H1 (cell line): ENCODE measurements around the gene ASB17. TPM values are rescaled to one million over a fixed set of nuclear protein-coding genes. Genes with fewer than 3 reads are reported as not detected.

Experiments used
- CTCF ChIA-PET: fragments of 300-600 bp; sonication (Branson Sonifier 250); formaldehyde crosslinking; loops from one replicate; lab custom pipeline; 2021; ENCODE audit not compliant: partially characterized antibody; lab: Charles Lee
- POLR2A ChIA-PET: fragments of 300-600 bp; sonication (Branson Sonifier 250); formaldehyde crosslinking; loops from one replicate; lab custom pipeline; 2021; ENCODE audit warnings: inconsistent platforms; ENCODE audit not compliant: partially characterized antibody; lab: Charles Lee
- DNase-seq, 2 experiments: peaks; one replicate each; pipeline versions ENCODE4 v3.0.0 to v3.0.0-alpha.2; 2010 to 2022; ENCODE audit warnings: low spot score in 2 of 2, low read depth in 1 of 2, mixed read lengths in 1 of 2
- FAIRE-seq: peaks from 2 replicates; lab custom pipeline; 2011; peaks lifted over from hg19 to GRCh38; lab: Jason Lieb, UNC
- H2AFZ ChIP-seq: 2 replicates; pipeline ENCODE4 v1.8.1; 2012; ENCODE audit warnings: low read length, inconsistent platforms
- H2AK5ac ChIP-seq: 2 replicates; pipeline ENCODE4 v1.6.1; 2013; ENCODE audit warnings: low read depth, low read length
- H2BK120ac ChIP-seq: replicated peaks from 2 replicates; pipeline ENCODE3; 2013; ENCODE audit warnings: low read depth, low read length, inconsistent platforms
- H2BK12ac ChIP-seq: 2 replicates; pipeline ENCODE4 v1.6.1; 2013; ENCODE audit warnings: low read depth, low read length
- H2BK15ac ChIP-seq: 2 replicates; pipeline ENCODE4 v1.6.1; 2013; ENCODE audit warnings: low read length
- H2BK20ac ChIP-seq: 2 replicates; pipeline ENCODE4 v1.6.1; 2013; ENCODE audit warnings: low read length
- H2BK5ac ChIP-seq: 2 replicates; pipeline ENCODE4 v1.6.1; 2013; ENCODE audit warnings: low read depth, low read length
- H3K14ac ChIP-seq: 2 replicates; pipeline ENCODE4 v1.6.1; 2013; ENCODE audit warnings: inconsistent platforms; ENCODE audit not compliant: insufficient read length
- H3K18ac ChIP-seq: 2 replicates; pipeline ENCODE4 v1.6.1; 2013; ENCODE audit warnings: low read length; ENCODE audit errors: extremely low read depth
- H3K23ac ChIP-seq: 2 replicates; pipeline ENCODE4 v1.6.1; 2013; ENCODE audit warnings: inconsistent platforms; ENCODE audit not compliant: insufficient read length
- H3K23me2 ChIP-seq: 2 replicates; pipeline ENCODE4 v1.6.1; 2013; ENCODE audit warnings: low read depth, low read length
- H3K27ac ChIP-seq: 2 replicates; pipeline ENCODE4 v1.6.1; 2011; ENCODE audit warnings: low read depth, low read length, inconsistent platforms
- H3K27me3 ChIP-seq, 4 experiments: replicated peaks in 1 of 4; 1 replicate in 1 of 4; 2 replicates in 3 of 4; pipeline versions ENCODE4 v1.6.1 to v1.8.1; 2011 to 2013; ENCODE audit warnings: low read length in 3 of 4, mild to moderate bottlenecking in 3 of 4, inconsistent platforms in 2 of 4, mixed read lengths in 2 of 4, moderate library complexity in 1 of 4; ENCODE audit not compliant: control insufficient read depth in 3 of 4, insufficient read depth in 3 of 4; ENCODE audit errors: extremely low read depth in 1 of 4
- H3K36me3 ChIP-seq, 4 experiments: 2 replicates each; pipeline versions ENCODE4 v1.6.1 to v1.8.1; 2011 to 2013; ENCODE audit warnings: mild to moderate bottlenecking in 4 of 4, low read length in 3 of 4, moderate library complexity in 2 of 4, control low read depth in 1 of 4, inconsistent platforms in 1 of 4; ENCODE audit not compliant: insufficient read depth in 4 of 4, control insufficient read depth in 2 of 4
- H3K4ac ChIP-seq: replicated peaks from 2 replicates; pipeline ENCODE3; 2013; ENCODE audit warnings: low read length, low read depth, mixed read lengths, inconsistent platforms; ENCODE audit not compliant: insufficient read length
- H3K4me1 ChIP-seq, 4 experiments: replicated peaks in 1 of 4; 1 replicate in 1 of 4; 2 replicates in 3 of 4; pipeline versions ENCODE4 v1.6.1 to v1.8.1; 2011 to 2013; ENCODE audit warnings: low read length in 3 of 4, inconsistent platforms in 2 of 4, mixed read lengths in 1 of 4; ENCODE audit not compliant: insufficient read depth in 4 of 4, control insufficient read depth in 3 of 4
- H3K4me2 ChIP-seq, 2 experiments: 2 replicates each; pipeline versions ENCODE4 v1.6.1 to v1.8.1; 2011 to 2013; ENCODE audit warnings: low read depth in 2 of 2, low read length in 2 of 2, control low read depth in 1 of 2, inconsistent platforms in 1 of 2, mild to moderate bottlenecking in 1 of 2; ENCODE audit not compliant: insufficient read depth in 1 of 2
- H3K4me3 ChIP-seq, 4 experiments: fragments of 200-600, 300-600 bp in 1 of 4; sonication (generic), shearing (Covaris generic), sonication (Bioruptor Twin) in 1 of 4; 2 replicates each; pipeline versions ENCODE4 v1.5.1 to v1.8.1; 2011 to 2016; ENCODE audit warnings: low read length in 4 of 4, low read depth in 3 of 4, control low read depth in 2 of 4, inconsistent platforms in 2 of 4, mild to moderate bottlenecking in 2 of 4, mixed read lengths in 1 of 4, moderate library complexity in 1 of 4; ENCODE audit not compliant: insufficient read depth in 2 of 4; ENCODE audit errors: extremely low read depth in 1 of 4
- H3K56ac ChIP-seq: replicated peaks from 2 replicates; pipeline ENCODE3; 2013; ENCODE audit warnings: low read depth, mild to moderate bottlenecking, mixed read lengths, low read length, inconsistent platforms; ENCODE audit not compliant: insufficient read length
- H3K79me1 ChIP-seq: 2 replicates; pipeline ENCODE4 v1.6.1; 2013; ENCODE audit warnings: low read depth, low read length, control low read depth
- H3K79me2 ChIP-seq, 2 experiments: 2 replicates each; pipeline versions ENCODE4 v1.6.1 to v1.8.1; 2012 to 2013; ENCODE audit warnings: low read length in 2 of 2, mild to moderate bottlenecking in 2 of 2, inconsistent platforms in 1 of 2; ENCODE audit not compliant: insufficient read depth in 2 of 2, control insufficient read depth in 1 of 2
- H3K9ac ChIP-seq, 4 experiments: replicated peaks in 1 of 4; 1 replicate in 1 of 4; 2 replicates in 3 of 4; pipeline versions ENCODE4 v1.6.1 to v1.8.1; 2011 to 2013; ENCODE audit warnings: low read depth in 3 of 4, low read length in 3 of 4, control low read depth in 2 of 4, mild to moderate bottlenecking in 2 of 4, moderate library complexity in 2 of 4, inconsistent platforms in 1 of 4; ENCODE audit errors: extremely low read depth in 1 of 4
- H3K9me3 ChIP-seq, 2 experiments: 2 replicates each; pipeline versions ENCODE4 v1.6.1 to v1.8.1; 2012 to 2013; ENCODE audit warnings: mild to moderate bottlenecking in 2 of 2, moderate library complexity in 2 of 2, control low read depth in 1 of 2, inconsistent platforms in 1 of 2, low read depth in 1 of 2, low read length in 1 of 2, mixed read lengths in 1 of 2; ENCODE audit not compliant: insufficient read depth in 2 of 2
- H4K20me1 ChIP-seq, 2 experiments: replicated peaks in 1 of 2; 2 replicates each; pipeline versions ENCODE3 to v1.8.1; 2011 to 2013; ENCODE audit warnings: inconsistent platforms in 2 of 2, low read length in 2 of 2, mild to moderate bottlenecking in 1 of 2; ENCODE audit not compliant: insufficient read depth in 2 of 2, control insufficient read depth in 1 of 2
- H4K5ac ChIP-seq: 2 replicates; pipeline ENCODE4 v1.6.1; 2013; ENCODE audit warnings: low read length, low read depth, mixed read lengths, inconsistent platforms; ENCODE audit not compliant: insufficient read length
- H4K8ac ChIP-seq: 2 replicates; pipeline ENCODE4 v1.8.0; 2013; ENCODE audit warnings: mild to moderate bottlenecking, moderate library complexity, low read length, inconsistent platforms; ENCODE audit not compliant: insufficient read depth; ENCODE audit errors: extremely low read depth
- H4K91ac ChIP-seq: replicated peaks from 2 replicates; pipeline ENCODE3; 2013; ENCODE audit warnings: low read length, mixed read lengths, inconsistent platforms; ENCODE audit not compliant: insufficient read length
- CHD2 ChIP-seq: IDR thresholded peaks from 2 replicates; pipeline ENCODE4 v1.6.1; 2012; ENCODE audit warnings: low read length, improper control_type of control experiment
- SIN3A ChIP-seq, 2 experiments: IDR thresholded peaks in 1 of 2; conservative IDR thresholded peaks in 1 of 2; 2 replicates each; pipeline ENCODE4 v1.6.1; 2011 to 2012; ENCODE audit warnings: low read length in 2 of 2, improper control_type of control experiment in 1 of 2, low read depth in 1 of 2, mild to moderate bottlenecking in 1 of 2
- WGBS, 2 experiments: shearing (Covaris generic) in 1 of 2; methylation state at CpG; one replicate each; pipeline versions ENCODE4 v1.1.6 to v1.1.7; 2013 to 2015; ENCODE audit warnings: low lambda C conversion rate in 2 of 2, mixed read lengths in 2 of 2, inconsistent platforms in 1 of 2, low coverage in 1 of 2, missing lambda C conversion rate in 1 of 2; ENCODE audit not compliant: insufficient replicate concordance in 2 of 2, insufficient coverage in 1 of 2, insufficient read length in 1 of 2; ENCODE audit errors: extremely low coverage in 1 of 2, missing lambda C conversion rate in 1 of 2; 5-methylcytosine and 5-hydroxymethylcytosine counted together
- polyA plus RNA-seq, 7 experiments: library from polyadenylated mRNA; depleted of rRNA in 3 of 7; stranded (reverse) in 5 of 7; unstranded in 2 of 7; fragments of >200 nt in 5 of 7; fragments of 200-250 nt in 2 of 7; gene quantifications; 1 replicate in 5 of 7; 2 replicates in 1 of 7; 4 replicates in 1 of 7; pipeline versions ENCODE4 v1.2.1 to v1.2.3, GENCODE V29; 2011 to 2013; ENCODE audit warnings: missing spikeins in 2 of 7, mixed read lengths in 2 of 7
- total RNA-seq: library from RNA; stranded (reverse); fragmentation: NEBNext Ultra II Directional; extraction: Animal tissue kit (Norgen Biotek cat#: 25700); gene quantifications from 2 replicates; pipeline ENCODE4 v1.2.1, GENCODE V29; 2021

ASB17 gene
- total and polyA plus RNA-seq, 2 of the 8 experiments (the other 6 are each of a cell fraction or from before 2014, with no cell fraction given): not detected

- Histone ChIP-seq H3K23me2 (no peaks in the 10 kb centered on the region), H4K20me1 (no peaks in the 10 kb centered on the region), H3K79me2 (no peaks in the 10 kb centered on the region), H2BK5ac (no peak overlapping the region), H3K4ac (no peak overlapping the region), H3K79me1 (no peaks in the 10 kb centered on the region), H3K27ac (no peak overlapping the region), H3K9me3 (no peaks in the 10 kb centered on the region; a peak in 1 of 4 replicates), H2AFZ (peak overlapping the region; percentile 40; the same call in 1 of the 2 replicates), H3K4me1 (no peaks in the 10 kb centered on the region), H3K9ac (no peak overlapping the region), H2BK20ac (no peak overlapping the region), H3K56ac (no peak overlapping the region), H4K5ac (no peak overlapping the region), H3K4me2 (no peak overlapping the region), H4K8ac (no peak overlapping the region), H2BK12ac (no peak overlapping the region), H2AK5ac (no peak overlapping the region), H3K23ac (no peak overlapping the region), H2BK120ac (no peak overlapping the region), H4K91ac (no peak overlapping the region), H3K18ac (no peak overlapping the region), H3K4me3 (no peak overlapping the region), H3K14ac (no peak overlapping the region), H3K27me3 (no peaks in the 10 kb centered on the region), H2BK15ac (no peak overlapping the region), H3K36me3 (no peaks in the 10 kb centered on the region)
- TF ChIP-seq SIN3A (conservative IDR thresholded peaks at IDR 0.05 in 1 of 2, IDR thresholded peaks at IDR 0.05 in 1 of 2; ENCODE audit: low read depth in 1 of 2, low read length in 2 of 2): no peak
- no peak for TF ChIP-seq CHD2
- WGBS, 2 experiments: 93% methylated on average over 6 of the region's 6 CpGs; no CpG with 5 or more reads in 1 of the 2 experiments
- ChIA-PET CTCF (interaction anchor here (0.7 to 3.5 kb wide), 3 partner anchors 9 to 115 kb away, joined by 3 to 24 read pairs (median 3); no protein-coding TSS in a partner anchor), POLR2A (no interaction called here)
- DNase-seq (no peak), FAIRE-seq (no peak)
Measured at GRCh38 chr1:75980972-75981897, 49.0 kb upstream of the ASB17 start.
